ENCODE measurements around the gene ITFG1. TPM values are rescaled to one million over a fixed set of nuclear protein-coding genes. Genes with fewer than 3 reads are reported as not detected.

The ITFG1 gene
- total and polyA plus RNA-seq, 9 of the 15 experiments (the other 6 are each of a cell fraction or from before 2014, with no cell fraction given): 17.1 to 83.5 (median 35.8) TPM

DNA sequence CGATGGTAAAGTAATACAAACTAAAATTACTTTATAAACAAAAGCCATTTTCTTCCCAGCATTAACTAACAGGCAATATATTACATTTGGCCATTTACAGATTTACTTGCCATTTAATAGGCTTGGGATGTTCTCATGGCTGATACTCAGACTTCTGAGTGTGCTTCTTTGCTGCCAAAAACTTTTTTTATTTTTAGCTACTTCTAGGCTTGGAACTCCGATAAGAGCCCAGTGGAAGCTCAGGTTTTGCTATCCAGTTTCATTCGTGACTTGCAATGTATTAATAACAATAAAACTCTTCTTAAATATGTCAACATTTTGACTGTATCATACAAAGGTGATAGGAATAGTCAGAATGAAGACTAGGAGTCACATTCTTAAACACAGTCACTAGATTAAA lies 152.3 kb downstream of the ITFG1 start:
- POLR2A ChIA-PET: no interaction called here
- FAIRE-seq: no peak
- Histone ChIP-seq H3K27me3 (ENCODE audit: control insufficient read depth in 2 of 2, insufficient read depth in 2 of 2, low read length in 2 of 2) (no peaks in the 10 kb centered on the region), H3K9me1 (ENCODE audit: control insufficient read depth, insufficient read depth, low read length) (no peaks in the 10 kb centered on the region), H3K4me1 (replicated peaks in 1 of 2; ENCODE audit: control insufficient read depth in 2 of 2, insufficient read depth in 2 of 2, low read length in 2 of 2) (no peaks in the 10 kb centered on the region), H3K9me3 (replicated peaks; ENCODE audit: control insufficient read depth, insufficient read depth, low read depth, low read length) (no peaks in the 10 kb centered on the region), H3K27ac (ENCODE audit: extremely low read depth, low read depth, low read length) (no peak overlapping the region), H3K4me2 (ENCODE audit: insufficient read depth, low read length) (no peak overlapping the region), H3K9ac (ENCODE audit: insufficient read depth in 1 of 2, low read depth in 2 of 2, low read length in 2 of 2) (no peak overlapping the region), H3K79me2 (ENCODE audit: control insufficient read depth, insufficient read depth, low read length) (no peaks in the 10 kb centered on the region), H3K36me3 (ENCODE audit: control insufficient read depth, insufficient read depth, low read length) (peaks cover 19% of the 10 kb centered on the region; the same call in 2 of the 3 replicates), H2AFZ (ENCODE audit: low read depth, low read length) (no peak overlapping the region), H3K4me3 (no peak overlapping the region), H4K20me1 (replicated peaks; ENCODE audit: control insufficient read depth, insufficient read depth, low read length) (no peaks in the 10 kb centered on the region)
- CTCF ChIA-PET (ENCODE audit: low intra/inter-chr PET ratio): no interaction called here
- BruUV-seq (replicated peaks): no TSS peak
- in situ Hi-C loops (cut with MboI) (no loop called here), intact Hi-C loops (cut with micrococcal nuclease) (no loop called here)
- no peak for DNase-seq (ENCODE audit: extremely low read depth in 1 of 4, low spot score in 3 of 4)
- 68% methylated on average over 3 of the region's 3 CpGs for WGBS (ENCODE audit: insufficient coverage, low coverage, missing lambda C conversion rate)
- TF ChIP-seq ZNF444 (CRISPR knock-in tag; IDR thresholded peaks at IDR 0.05): no peak
- TF ChIP-seq, protein P1, sequence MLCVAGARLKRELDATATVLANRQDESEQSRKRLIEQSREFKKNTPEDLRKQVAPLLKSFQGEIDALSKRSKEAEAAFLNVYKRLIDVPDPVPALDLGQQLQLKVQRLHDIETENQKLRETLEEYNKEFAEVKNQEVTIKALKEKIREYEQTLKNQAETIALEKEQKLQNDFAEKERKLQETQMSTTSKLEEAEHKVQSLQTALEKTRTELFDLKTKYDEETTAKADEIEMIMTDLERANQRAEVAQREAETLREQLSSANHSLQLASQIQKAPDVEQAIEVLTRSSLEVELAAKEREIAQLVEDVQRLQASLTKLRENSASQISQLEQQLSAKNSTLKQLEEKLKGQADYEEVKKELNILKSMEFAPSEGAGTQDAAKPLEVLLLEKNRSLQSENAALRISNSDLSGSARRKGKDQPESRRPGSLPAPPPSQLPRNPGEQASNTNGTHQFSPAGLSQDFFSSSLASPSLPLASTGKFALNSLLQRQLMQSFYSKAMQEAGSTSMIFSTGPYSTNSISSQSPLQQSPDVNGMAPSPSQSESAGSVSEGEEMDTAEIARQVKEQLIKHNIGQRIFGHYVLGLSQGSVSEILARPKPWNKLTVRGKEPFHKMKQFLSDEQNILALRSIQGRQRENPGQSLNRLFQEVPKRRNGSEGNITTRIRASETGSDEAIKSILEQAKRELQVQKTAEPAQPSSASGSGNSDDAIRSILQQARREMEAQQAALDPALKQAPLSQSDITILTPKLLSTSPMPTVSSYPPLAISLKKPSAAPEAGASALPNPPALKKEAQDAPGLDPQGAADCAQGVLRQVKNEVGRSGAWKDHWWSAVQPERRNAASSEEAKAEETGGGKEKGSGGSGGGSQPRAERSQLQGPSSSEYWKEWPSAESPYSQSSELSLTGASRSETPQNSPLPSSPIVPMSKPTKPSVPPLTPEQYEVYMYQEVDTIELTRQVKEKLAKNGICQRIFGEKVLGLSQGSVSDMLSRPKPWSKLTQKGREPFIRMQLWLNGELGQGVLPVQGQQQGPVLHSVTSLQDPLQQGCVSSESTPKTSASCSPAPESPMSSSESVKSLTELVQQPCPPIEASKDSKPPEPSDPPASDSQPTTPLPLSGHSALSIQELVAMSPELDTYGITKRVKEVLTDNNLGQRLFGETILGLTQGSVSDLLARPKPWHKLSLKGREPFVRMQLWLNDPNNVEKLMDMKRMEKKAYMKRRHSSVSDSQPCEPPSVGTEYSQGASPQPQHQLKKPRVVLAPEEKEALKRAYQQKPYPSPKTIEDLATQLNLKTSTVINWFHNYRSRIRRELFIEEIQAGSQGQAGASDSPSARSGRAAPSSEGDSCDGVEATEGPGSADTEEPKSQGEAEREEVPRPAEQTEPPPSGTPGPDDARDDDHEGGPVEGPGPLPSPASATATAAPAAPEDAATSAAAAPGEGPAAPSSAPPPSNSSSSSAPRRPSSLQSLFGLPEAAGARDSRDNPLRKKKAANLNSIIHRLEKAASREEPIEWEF (CRISPR knock-in tag; IDR thresholded peaks at IDR 0.05): no peak
- no peak for TF ChIP-seq OTX1 (CRISPR knock-in tag; IDR thresholded peaks at IDR 0.05)
- TF ChIP-seq POLR2B (IDR thresholded peaks at IDR 0.05; ENCODE audit: low read depth, partially characterized antibody): no peak
- TF ChIP-seq, protein P2, sequence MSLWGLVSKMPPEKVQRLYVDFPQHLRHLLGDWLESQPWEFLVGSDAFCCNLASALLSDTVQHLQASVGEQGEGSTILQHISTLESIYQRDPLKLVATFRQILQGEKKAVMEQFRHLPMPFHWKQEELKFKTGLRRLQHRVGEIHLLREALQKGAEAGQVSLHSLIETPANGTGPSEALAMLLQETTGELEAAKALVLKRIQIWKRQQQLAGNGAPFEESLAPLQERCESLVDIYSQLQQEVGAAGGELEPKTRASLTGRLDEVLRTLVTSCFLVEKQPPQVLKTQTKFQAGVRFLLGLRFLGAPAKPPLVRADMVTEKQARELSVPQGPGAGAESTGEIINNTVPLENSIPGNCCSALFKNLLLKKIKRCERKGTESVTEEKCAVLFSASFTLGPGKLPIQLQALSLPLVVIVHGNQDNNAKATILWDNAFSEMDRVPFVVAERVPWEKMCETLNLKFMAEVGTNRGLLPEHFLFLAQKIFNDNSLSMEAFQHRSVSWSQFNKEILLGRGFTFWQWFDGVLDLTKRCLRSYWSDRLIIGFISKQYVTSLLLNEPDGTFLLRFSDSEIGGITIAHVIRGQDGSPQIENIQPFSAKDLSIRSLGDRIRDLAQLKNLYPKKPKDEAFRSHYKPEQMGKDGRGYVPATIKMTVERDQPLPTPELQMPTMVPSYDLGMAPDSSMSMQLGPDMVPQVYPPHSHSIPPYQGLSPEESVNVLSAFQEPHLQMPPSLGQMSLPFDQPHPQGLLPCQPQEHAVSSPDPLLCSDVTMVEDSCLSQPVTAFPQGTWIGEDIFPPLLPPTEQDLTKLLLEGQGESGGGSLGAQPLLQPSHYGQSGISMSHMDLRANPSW (CRISPR knock-in tag; IDR thresholded peaks at IDR 0.05): no peak
- no peak for TF ChIP-seq KAT2B (IDR thresholded peaks at IDR 0.05; ENCODE audit: low read depth, low read length)
- no peak for ATAC-seq
